Neural progenitor cell (in vitro differentiated cells): ENCODE results near the gene CD46.
"Not testable (repeated sequence)": the region's sequence is repeated elsewhere in the genome, so short reads cannot be mapped to it uniquely, and the experiment has no call there.

Experiments used
- EZH2 ChIP-seq: fragments of 200-600 bp; sonication (generic); IDR thresholded peaks from 2 replicates; pipeline ENCODE4 v1.6.1; 2017; ENCODE audit warnings: antibody characterized with exemption, mild to moderate bottlenecking, moderate library complexity
- TF ChIP-seq, protein P1 (sequence below): fragments of 200-600 bp; sonication (generic); IDR thresholded peaks from 2 replicates; pipeline ENCODE4 v1.5.1; 2017; ENCODE audit warnings: antibody characterized with exemption, mild to moderate bottlenecking

GRCh38 chr1:207777412-207777811 is 25.6 kb downstream of the CD46 start:
- TF ChIP-seq, protein P1, sequence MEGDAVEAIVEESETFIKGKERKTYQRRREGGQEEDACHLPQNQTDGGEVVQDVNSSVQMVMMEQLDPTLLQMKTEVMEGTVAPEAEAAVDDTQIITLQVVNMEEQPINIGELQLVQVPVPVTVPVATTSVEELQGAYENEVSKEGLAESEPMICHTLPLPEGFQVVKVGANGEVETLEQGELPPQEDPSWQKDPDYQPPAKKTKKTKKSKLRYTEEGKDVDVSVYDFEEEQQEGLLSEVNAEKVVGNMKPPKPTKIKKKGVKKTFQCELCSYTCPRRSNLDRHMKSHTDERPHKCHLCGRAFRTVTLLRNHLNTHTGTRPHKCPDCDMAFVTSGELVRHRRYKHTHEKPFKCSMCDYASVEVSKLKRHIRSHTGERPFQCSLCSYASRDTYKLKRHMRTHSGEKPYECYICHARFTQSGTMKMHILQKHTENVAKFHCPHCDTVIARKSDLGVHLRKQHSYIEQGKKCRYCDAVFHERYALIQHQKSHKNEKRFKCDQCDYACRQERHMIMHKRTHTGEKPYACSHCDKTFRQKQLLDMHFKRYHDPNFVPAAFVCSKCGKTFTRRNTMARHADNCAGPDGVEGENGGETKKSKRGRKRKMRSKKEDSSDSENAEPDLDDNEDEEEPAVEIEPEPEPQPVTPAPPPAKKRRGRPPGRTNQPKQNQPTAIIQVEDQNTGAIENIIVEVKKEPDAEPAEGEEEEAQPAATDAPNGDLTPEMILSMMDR = not testable (repeated sequence)
- TF ChIP-seq EZH2 = not testable (repeated sequence)
